WTC11 (cell line): Measurements from ENCODE around the gene PHB1. TPM values are rescaled to one million over a fixed set of nuclear protein-coding genes. Genes with fewer than 3 reads are reported as not detected.

ENCODE experiments used
- ATAC-seq: fragments of 200-7000 bp; cut with Tn5 transposase; 2 replicates; pipeline ENCODE4 v1.10.0; 2021; ENCODE audit warnings: mild to moderate bottlenecking, moderate library complexity
- CTCF ChIA-PET: fragments of 300-600 bp; sonication (Branson Sonifier 250); formaldehyde crosslinking; loops from one replicate; lab custom pipeline; 2021; ENCODE audit warnings: antibody characterized with exemption; lab: Charles Lee
- POLR2A ChIA-PET: fragments of 350-600 bp; sonication (Branson Sonifier 250); formaldehyde crosslinking; loops from one replicate; lab custom pipeline; 2021; ENCODE audit warnings: antibody characterized with exemption; lab: Charles Lee
- DNase-seq: peaks from one replicate; pipeline ENCODE4 v3.0.0; 2021; ENCODE audit warnings: low spot score
- H3K27ac Mint-ChIP-seq: 2 replicates; pipeline ENCODE4 v1.8.0; 2021; ENCODE audit warnings: mixed read lengths
- H3K27me3 Mint-ChIP-seq: 2 replicates; pipeline ENCODE4 v1.8.0; 2021; ENCODE audit warnings: low read depth, mild to moderate bottlenecking, moderate library complexity, mixed read lengths
- H3K36me3 Mint-ChIP-seq: 2 replicates; pipeline ENCODE4 v1.8.0; 2021; ENCODE audit warnings: mixed read lengths
- H3K4me1 Mint-ChIP-seq: 2 replicates; pipeline ENCODE4 v1.8.0; 2022; ENCODE audit warnings: mixed read lengths
- H3K4me3 Mint-ChIP-seq: 2 replicates; pipeline ENCODE4 v1.8.0; 2021; ENCODE audit warnings: mild to moderate bottlenecking, moderate library complexity, mixed read lengths
- H3K9me3 Mint-ChIP-seq: 2 replicates; pipeline ENCODE4 v1.8.0; 2021; ENCODE audit warnings: mixed read lengths
- AR ChIP-seq: fragments of 250-450 bp; sonication (Bioruptor Pico); IDR thresholded peaks from 2 replicates; pipeline ENCODE4 v1.9.0; 2021; ENCODE audit warnings: mild to moderate bottlenecking
- CREM ChIP-seq: sonication (generic); formaldehyde crosslinking; IDR thresholded peaks from 2 replicates; pipeline ENCODE4 v1.8.1; 2022; ENCODE audit warnings: mild to moderate bottlenecking, missing genetic modification reagents, moderate library complexity
- CTCF ChIP-seq: fragments of 200-600 bp; IDR thresholded peaks from 2 replicates; pipeline ENCODE4 v1.8.0; 2022; ENCODE audit warnings: antibody characterized with exemption
- ETV6 ChIP-seq: sonication (generic); formaldehyde crosslinking; IDR thresholded peaks from 2 replicates; pipeline ENCODE4 v1.8.1; 2022; ENCODE audit warnings: mild to moderate bottlenecking, missing genetic modification reagents
- JAZF1 ChIP-seq: fragments of 250-450 bp; sonication (Bioruptor Pico); IDR thresholded peaks from 2 replicates; pipeline ENCODE4 v1.9.0; 2021; ENCODE audit warnings: moderate library complexity, mild to moderate bottlenecking, inconsistent platforms
- NFE2L1 ChIP-seq: sonication (generic); formaldehyde crosslinking; IDR thresholded peaks from 2 replicates; pipeline ENCODE4 v1.8.1; 2023; ENCODE audit warnings: missing genetic modification reagents
- NR2C2 ChIP-seq: sonication (generic); formaldehyde crosslinking; IDR thresholded peaks from 2 replicates; pipeline ENCODE4 v1.8.0; 2022; ENCODE audit warnings: mild to moderate bottlenecking, missing genetic modification reagents
- NR3C1 ChIP-seq: sonication (generic); formaldehyde crosslinking; conservative IDR thresholded peaks from 2 replicates; pipeline ENCODE4 v1.8.1; 2023; ENCODE audit warnings: low read depth, mild to moderate bottlenecking, missing genetic modification reagents
- SMAD4 ChIP-seq: sonication (generic); formaldehyde crosslinking; IDR thresholded peaks from 2 replicates; pipeline ENCODE4 v1.8.0; 2022; ENCODE audit warnings: mild to moderate bottlenecking, missing genetic modification reagents
- ZMAT4 ChIP-seq: fragments of 250-450 bp; sonication (Bioruptor Pico); IDR thresholded peaks from 2 replicates; pipeline ENCODE4 v1.9.0; 2021; ENCODE audit warnings: mild to moderate bottlenecking
- ZNF138 ChIP-seq: sonication (generic); formaldehyde crosslinking; conservative IDR thresholded peaks from 2 replicates; pipeline ENCODE4 v1.8.1; 2022; ENCODE audit warnings: mild to moderate bottlenecking, moderate library complexity, missing genetic modification reagents
- ZNF416 ChIP-seq: fragments of 250-450 bp; sonication (Bioruptor Pico); IDR thresholded peaks from 2 replicates; pipeline ENCODE4 v1.9.0; 2021; ENCODE audit warnings: mild to moderate bottlenecking, inconsistent platforms
- ZNF532 ChIP-seq: fragments of 250-450 bp; sonication (Bioruptor Pico); IDR thresholded peaks from 2 replicates; pipeline ENCODE4 v1.9.0; 2021; ENCODE audit warnings: mild to moderate bottlenecking, borderline replicate concordance
- ZSCAN18 ChIP-seq: fragments of 250-450 bp; sonication (Bioruptor Pico); IDR thresholded peaks from 2 replicates; pipeline ENCODE4 v2.1.2; 2022; ENCODE audit warnings: mild to moderate bottlenecking, moderate library complexity
- total RNA-seq: library from RNA; stranded (reverse); gene quantifications from 3 replicates; pipeline ENCODE4 v1.2.3, GENCODE V29; 2021
- TF ChIP-seq, protein P1 (sequence below): sonication (generic); formaldehyde crosslinking; IDR thresholded peaks from 2 replicates; pipeline ENCODE4 v1.8.0; 2022; ENCODE audit warnings: mild to moderate bottlenecking, missing genetic modification reagents
- TF ChIP-seq, protein P2 (sequence below): sonication (generic); formaldehyde crosslinking; IDR thresholded peaks from 2 replicates; pipeline ENCODE4 v1.8.0; 2022; ENCODE audit warnings: mild to moderate bottlenecking, missing genetic modification reagents

The PHB1 gene
- total RNA-seq, 1 experiment from 2014 or later: 375 TPM

- Mint-ChIP-seq H3K27ac (no peak overlapping the region), H3K27me3 (peaks cover 3% of the 10 kb centered on the region), H3K4me1 (no peaks in the 10 kb centered on the region), H3K4me3 (no peak overlapping the region), H3K9me3 (no peaks in the 10 kb centered on the region), H3K36me3 (no peaks in the 10 kb centered on the region)
- TF ChIP-seq ZSCAN18 (CRISPR knock-in tag) (no peak), SMAD4 (no peak), ZNF416 (CRISPR knock-in tag) (no peak)
- CTCF ChIA-PET: interaction anchor here (4.9 kb wide), 1 partner anchor 16 kb away, joined by 23 read pairs; no protein-coding TSS in a partner anchor
- DNase-seq (no peak), ATAC-seq (no peak)
- POLR2A ChIA-PET: no interaction called here
These were observed 29.7 kb downstream of the PHB1 start for GRCh38 chr17:49384951-49385350.

- peaks cover 3% of the 10 kb centered on the region; the same call in 1 of the 2 replicates for H3K27me3 Mint-ChIP-seq
These were observed 31.6 kb downstream of the PHB1 start for GRCh38 chr17:49383060-49383459.

GRCh38 chr17:49382556-49382955 is 32.1 kb downstream of the PHB1 start:
- Mint-ChIP-seq H3K4me3 (no peak overlapping the region), H3K4me1 (no peaks in the 10 kb centered on the region), H3K27me3 (peaks cover 3% of the 10 kb centered on the region; the same call in 1 of the 2 replicates), H3K27ac (no peak overlapping the region; the same call in 1 of the 2 replicates), H3K36me3 (no peaks in the 10 kb centered on the region), H3K9me3 (no peaks in the 10 kb centered on the region)
- ATAC-seq: no peak
- no peak for DNase-seq
- ChIA-PET CTCF (interaction anchor here (0.5 to 1.9 kb wide), 5 partner anchors 12 to 25 kb away, joined by 3 to 6 read pairs (median 3); no protein-coding TSS in a partner anchor), POLR2A (interaction anchor here (1.4 kb wide), 1 partner anchor 12 kb away, joined by 3 read pairs; no protein-coding TSS in a partner anchor)
- TF ChIP-seq JAZF1: no peak
- TF ChIP-seq, protein P1, sequence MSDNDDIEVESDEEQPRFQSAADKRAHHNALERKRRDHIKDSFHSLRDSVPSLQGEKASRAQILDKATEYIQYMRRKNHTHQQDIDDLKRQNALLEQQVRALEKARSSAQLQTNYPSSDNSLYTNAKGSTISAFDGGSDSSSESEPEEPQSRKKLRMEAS (CRISPR knock-in tag): no peak
- TF ChIP-seq CTCF: no peak
- TF ChIP-seq NR3C1 (CRISPR knock-in tag): no peak
- no peak for TF ChIP-seq NFE2L1
- no peak for TF ChIP-seq AR
- TF ChIP-seq ZNF532 (CRISPR knock-in tag): no peak

More at GRCh38 chr17:49383060-49383459, 31.6 kb downstream of the PHB1 start:
- no peak for DNase-seq
- CTCF ChIA-PET: interaction anchor here (0.8 to 1.9 kb wide), 4 partner anchors 12 to 25 kb away, joined by 3 to 6 read pairs (median 4); no protein-coding TSS in a partner anchor
- Mint-ChIP-seq H3K27ac (no peak overlapping the region), H3K4me3 (no peak overlapping the region), H3K36me3 (no peaks in the 10 kb centered on the region), H3K4me1 (no peaks in the 10 kb centered on the region), H3K9me3 (no peaks in the 10 kb centered on the region)
- no peak for ATAC-seq
- TF ChIP-seq, protein P2, sequence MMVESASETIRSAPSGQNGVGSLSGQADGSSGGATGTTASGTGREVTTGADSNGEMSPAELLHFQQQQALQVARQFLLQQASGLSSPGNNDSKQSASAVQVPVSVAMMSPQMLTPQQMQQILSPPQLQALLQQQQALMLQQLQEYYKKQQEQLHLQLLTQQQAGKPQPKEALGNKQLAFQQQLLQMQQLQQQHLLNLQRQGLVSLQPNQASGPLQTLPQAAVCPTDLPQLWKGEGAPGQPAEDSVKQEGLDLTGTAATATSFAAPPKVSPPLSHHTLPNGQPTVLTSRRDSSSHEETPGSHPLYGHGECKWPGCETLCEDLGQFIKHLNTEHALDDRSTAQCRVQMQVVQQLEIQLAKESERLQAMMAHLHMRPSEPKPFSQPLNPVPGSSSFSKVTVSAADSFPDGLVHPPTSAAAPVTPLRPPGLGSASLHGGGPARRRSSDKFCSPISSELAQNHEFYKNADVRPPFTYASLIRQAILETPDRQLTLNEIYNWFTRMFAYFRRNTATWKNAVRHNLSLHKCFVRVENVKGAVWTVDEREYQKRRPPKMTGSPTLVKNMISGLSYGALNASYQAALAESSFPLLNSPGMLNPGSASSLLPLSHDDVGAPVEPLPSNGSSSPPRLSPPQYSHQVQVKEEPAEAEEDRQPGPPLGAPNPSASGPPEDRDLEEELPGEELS: no peak
- TF ChIP-seq NR2C2 (CRISPR knock-in tag) (no peak), CREM (CRISPR knock-in tag) (no peak), ETV6 (no peak), ZMAT4 (CRISPR knock-in tag) (no peak), ZNF138 (CRISPR knock-in tag) (no peak)
- POLR2A ChIA-PET: interaction anchor here (1.4 kb wide), 1 partner anchor 12 kb away, joined by 3 read pairs; no protein-coding TSS in a partner anchor
